Measurements from ENCODE around the gene BECN2.
"Not testable (repeated sequence)": the region's sequence is repeated elsewhere in the genome, so short reads cannot be mapped to it uniquely, and the experiment has no call there.

Gene BECN2

DNA sequence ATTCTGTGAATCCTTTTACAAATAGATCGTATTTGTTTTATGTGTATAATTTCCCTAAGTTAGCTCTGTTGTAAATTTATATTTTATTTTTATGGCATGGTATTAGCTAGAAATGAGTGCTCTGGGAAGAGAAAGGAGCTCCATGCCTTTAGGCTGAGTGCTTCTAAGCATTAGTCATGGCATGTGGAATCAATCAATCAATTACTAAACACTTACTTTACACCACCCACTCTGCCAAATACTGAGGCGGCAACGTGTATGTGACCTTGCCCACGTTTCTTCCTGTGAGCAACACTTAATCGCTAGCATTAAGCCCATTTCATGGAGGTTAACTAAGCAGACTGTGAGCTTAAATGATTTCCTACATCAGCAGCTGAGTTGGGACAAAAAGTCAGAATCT is 7.2 kb upstream of the BECN2 start:
- H3K4me1 Mint-ChIP-seq (ENCODE audit: low read depth), result no peaks in the 10 kb centered on the region
- H3K27ac Mint-ChIP-seq, result no peak overlapping the region
- H3K36me3 Mint-ChIP-seq (ENCODE audit: low read depth), result no peaks in the 10 kb centered on the region
- H3K27me3 Mint-ChIP-seq, result no peaks in the 10 kb centered on the region
- no peaks in the 10 kb centered on the region for H3K9me3 Mint-ChIP-seq
- no peak overlapping the region for H3K4me3 Mint-ChIP-seq

DNA sequence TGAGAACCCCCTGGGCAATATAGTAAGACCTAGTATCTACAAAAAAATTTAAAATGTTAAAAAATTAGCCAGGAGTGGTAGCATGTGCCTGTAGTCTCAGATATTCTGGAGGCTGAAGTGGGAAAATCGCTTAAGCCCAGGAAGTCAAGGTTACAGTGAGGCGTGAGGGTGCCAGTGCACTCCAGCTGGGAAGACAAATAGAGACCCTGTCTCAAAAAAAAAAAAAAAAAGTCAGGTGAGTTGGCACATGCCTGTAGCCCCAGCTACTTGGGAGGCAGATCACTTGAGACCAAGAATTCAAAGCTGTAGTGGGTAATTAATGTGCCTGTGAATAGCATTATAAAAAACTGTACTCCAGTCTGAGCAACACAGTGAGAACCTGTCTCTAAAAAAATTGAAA is 4.6 kb downstream of the BECN2 start:
- H3K27me3 Mint-ChIP-seq, result no peaks in the 10 kb centered on the region

DNA sequence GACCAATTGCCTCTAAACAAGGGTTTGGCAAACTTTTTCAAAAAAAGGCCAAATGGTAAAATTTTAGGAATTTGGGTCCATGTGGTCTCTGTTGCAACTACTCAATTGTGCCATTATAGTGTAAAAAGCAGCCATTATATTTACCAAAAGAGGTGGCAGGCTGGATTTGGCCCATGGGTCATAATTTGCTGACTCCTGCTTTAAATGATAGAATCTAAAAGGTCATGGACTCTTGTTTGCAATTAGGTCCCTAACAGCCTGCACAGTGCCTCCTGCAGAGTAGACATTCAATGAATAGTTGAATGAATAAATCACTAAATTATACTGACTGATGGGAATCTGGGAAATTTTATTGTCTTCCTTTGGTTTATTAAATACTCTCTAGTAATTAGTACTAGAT is 6.2 kb downstream of the BECN2 start:
- Mint-ChIP-seq H3K4me1 (ENCODE audit: low read depth) (no peaks in the 10 kb centered on the region), H3K9me3 (no peaks in the 10 kb centered on the region), H3K27me3 (no peaks in the 10 kb centered on the region), H3K27ac (no peak overlapping the region), H3K4me3 (no peak overlapping the region), H3K36me3 (ENCODE audit: low read depth) (no peaks in the 10 kb centered on the region)

More for the DNA sequence above, 4.6 kb downstream of the BECN2 start:
- H3K4me3 Mint-ChIP-seq, result no peak overlapping the region
- H3K4me1 Mint-ChIP-seq (ENCODE audit: low read depth), result no peaks in the 10 kb centered on the region
- H3K9me3 Mint-ChIP-seq, result no peaks in the 10 kb centered on the region
- no peak overlapping the region for H3K27ac Mint-ChIP-seq
- no peaks in the 10 kb centered on the region for H3K36me3 Mint-ChIP-seq (ENCODE audit: low read depth)

DNA sequence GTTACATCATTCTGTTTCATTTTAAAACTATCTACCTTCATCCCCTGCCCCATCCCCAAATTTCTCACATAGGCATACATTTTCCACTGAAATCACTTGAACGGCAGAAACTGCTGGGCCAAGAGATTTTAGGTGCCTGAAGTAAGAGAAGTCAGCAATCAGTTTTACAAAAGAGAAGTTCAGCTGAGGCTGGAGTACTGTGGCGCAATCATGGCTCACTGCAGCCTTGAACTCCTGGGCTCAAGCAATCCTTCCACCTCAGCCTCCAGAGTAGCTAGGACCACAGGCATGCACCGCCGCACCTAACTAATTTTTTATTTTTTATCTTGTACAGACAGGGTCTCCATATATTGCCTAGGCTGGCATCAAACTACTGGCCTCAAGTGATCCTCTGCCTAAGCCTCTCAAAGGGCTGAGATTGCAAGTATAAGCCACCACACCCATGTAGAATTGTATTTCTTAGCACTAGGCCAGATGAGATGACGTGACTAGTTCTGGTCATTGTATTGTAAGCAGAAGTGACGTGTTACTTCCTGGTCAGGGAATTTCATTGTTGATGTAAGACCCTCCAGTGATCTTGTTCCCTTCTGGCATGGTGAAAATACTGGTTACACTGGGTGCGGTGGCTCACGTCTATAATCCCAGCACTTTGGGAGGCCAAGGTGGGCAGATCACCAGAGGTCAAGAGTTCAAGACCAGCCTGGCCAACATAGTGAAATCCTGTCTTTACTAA is 7.1 kb downstream of the BECN2 start:
- Mint-ChIP-seq H3K36me3 (ENCODE audit: low read depth) (no peaks in the 10 kb centered on the region), H3K27ac (no peak overlapping the region), H3K4me3 (no peak overlapping the region), H3K9me3 (no peaks in the 10 kb centered on the region), H3K4me1 (ENCODE audit: low read depth) (no peaks in the 10 kb centered on the region), H3K27me3 (no peaks in the 10 kb centered on the region)

DNA sequence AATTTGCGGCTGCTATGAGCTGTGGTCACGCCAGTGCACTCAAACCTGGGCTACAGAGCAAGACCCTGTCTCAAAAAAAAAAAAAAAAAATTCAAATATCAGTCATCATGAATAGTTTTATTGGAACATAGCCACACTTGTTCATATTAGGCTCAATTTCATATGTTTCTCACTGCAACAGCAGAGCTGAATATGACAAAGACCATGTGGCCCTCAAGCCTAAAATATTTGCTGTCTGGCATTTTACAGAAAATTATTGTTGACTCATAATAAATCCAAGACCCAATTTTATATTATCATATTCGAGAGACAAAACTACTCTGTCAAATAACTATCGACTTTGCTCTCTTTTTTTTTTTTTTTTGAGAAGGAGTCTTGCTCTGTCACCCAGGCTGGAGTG is 11.0 kb downstream of the BECN2 start:
- H3K4me3 Mint-ChIP-seq, result no peak overlapping the region
- H3K27ac Mint-ChIP-seq, result no peak overlapping the region
- H3K9me3 Mint-ChIP-seq, result no peaks in the 10 kb centered on the region
- H3K36me3 Mint-ChIP-seq (ENCODE audit: low read depth), result no peaks in the 10 kb centered on the region
- no peaks in the 10 kb centered on the region for H3K4me1 Mint-ChIP-seq (ENCODE audit: low read depth)
- no peaks in the 10 kb centered on the region for H3K27me3 Mint-ChIP-seq

DNA sequence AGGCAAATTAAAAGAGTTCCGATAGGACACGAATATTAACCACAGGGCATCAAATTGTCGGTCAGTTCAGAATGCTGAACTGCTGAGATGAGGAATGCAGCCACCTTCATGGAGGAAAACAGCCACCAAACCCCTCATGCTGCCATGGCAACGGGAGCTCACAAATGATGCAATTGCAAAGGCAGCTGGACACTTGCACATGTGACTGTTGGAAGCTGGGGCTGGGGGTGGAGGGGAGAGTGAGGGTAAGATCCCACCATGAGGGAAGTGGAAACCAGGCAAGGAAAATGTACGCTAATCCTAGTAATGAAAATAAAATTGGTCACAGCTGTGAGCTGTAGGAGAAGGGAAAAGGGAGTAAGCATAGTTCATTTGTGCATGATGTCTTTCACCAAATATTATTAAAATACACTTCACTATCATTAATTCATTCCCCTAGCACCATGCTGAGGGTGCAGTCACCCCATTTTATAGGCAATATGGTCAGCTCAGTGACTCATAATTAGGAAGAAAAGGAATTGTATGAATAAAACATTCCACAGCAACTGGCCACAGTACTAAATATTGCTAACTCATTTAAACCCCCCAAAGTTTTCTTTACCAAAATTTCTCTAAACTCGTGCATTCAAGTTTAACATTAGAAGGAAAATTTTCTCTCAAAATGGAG is 15.3 kb downstream of the BECN2 start:
- Mint-ChIP-seq H3K27me3 (no peaks in the 10 kb centered on the region), H3K27ac (no peak overlapping the region)

DNA sequence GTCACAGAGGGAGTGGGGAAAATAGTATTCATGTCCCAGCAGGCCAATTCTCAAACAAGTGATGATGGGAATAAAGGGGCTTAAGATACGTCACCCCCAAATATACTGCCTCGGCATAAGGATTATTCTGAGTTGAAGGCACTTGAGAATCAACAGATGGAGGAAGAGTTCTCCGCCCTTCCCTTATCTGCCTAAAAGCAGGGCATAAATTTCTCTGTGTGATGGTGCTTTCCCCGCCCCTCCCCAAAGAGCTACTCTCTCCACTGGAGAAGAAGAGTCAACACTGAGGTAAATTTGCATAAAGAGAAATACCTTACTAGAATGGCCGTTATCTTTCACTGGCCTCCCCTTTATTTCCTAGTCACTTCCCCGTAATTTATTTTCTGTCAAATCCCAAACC is 18.7 kb downstream of the BECN2 start:
- H3K4me1 Mint-ChIP-seq (ENCODE audit: low read depth), result no peaks in the 10 kb centered on the region
- no peaks in the 10 kb centered on the region for H3K36me3 Mint-ChIP-seq (ENCODE audit: low read depth)
- no peak overlapping the region for H3K27ac Mint-ChIP-seq
- H3K27me3 Mint-ChIP-seq, result no peaks in the 10 kb centered on the region
- H3K4me3 Mint-ChIP-seq, result no peak overlapping the region
- no peaks in the 10 kb centered on the region for H3K9me3 Mint-ChIP-seq

More for the DNA sequence above, 15.3 kb downstream of the BECN2 start:
- H3K4me1 Mint-ChIP-seq (ENCODE audit: low read depth), result no peaks in the 10 kb centered on the region
- H3K36me3 Mint-ChIP-seq (ENCODE audit: low read depth), result no peaks in the 10 kb centered on the region
- H3K9me3 Mint-ChIP-seq, result no peaks in the 10 kb centered on the region
- H3K4me3 Mint-ChIP-seq, result no peak overlapping the region

DNA sequence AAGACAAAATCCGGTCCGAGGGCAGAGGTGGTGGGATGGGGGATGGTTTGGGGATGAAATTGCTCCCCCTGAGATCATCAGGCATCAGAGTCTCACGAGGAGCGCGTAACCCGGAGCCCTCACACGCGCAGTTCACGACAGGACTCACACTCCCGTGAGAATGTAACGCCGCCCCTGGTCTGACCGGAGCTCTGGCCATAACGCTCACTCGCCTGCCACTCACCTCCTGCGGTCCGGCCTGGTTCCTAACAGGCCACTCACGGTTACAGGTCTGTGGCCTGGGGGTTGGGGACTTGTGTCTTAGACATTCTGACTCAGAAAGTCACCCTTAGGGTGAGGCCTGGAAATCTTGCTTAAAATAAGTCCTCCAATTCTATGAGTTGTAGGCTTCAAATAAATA is 21.5 kb downstream of the BECN2 start:
- no peaks in the 10 kb centered on the region for H3K9me3 Mint-ChIP-seq
- H3K27me3 Mint-ChIP-seq, result no peaks in the 10 kb centered on the region
- H3K4me3 Mint-ChIP-seq, result no peak overlapping the region
- H3K27ac Mint-ChIP-seq, result no peak overlapping the region
- no peaks in the 10 kb centered on the region for H3K4me1 Mint-ChIP-seq (ENCODE audit: low read depth)
- H3K36me3 Mint-ChIP-seq (ENCODE audit: low read depth), result no peaks in the 10 kb centered on the region

DNA sequence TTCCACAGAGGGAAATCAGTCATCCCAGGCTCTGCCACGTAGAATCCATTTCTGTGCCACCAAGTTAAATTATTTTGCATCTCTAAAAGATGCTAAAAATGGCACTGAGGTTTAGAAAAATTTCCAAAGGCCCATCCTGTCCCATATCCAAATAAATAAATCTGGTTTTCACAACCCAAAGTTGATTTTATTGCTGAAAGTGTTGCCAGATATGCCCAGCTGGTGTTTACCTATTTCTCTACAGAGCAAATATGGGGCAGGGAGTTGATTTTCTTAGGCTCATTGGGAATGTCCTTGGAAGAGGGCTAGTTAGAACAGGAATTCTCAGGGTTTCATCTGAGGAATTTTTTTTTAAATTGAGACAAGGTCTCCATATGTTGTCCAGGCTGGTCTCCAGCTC is 22.4 kb downstream of the BECN2 start:
- no peak overlapping the region for H3K4me3 Mint-ChIP-seq
- no peaks in the 10 kb centered on the region for H3K36me3 Mint-ChIP-seq (ENCODE audit: low read depth)

DNA sequence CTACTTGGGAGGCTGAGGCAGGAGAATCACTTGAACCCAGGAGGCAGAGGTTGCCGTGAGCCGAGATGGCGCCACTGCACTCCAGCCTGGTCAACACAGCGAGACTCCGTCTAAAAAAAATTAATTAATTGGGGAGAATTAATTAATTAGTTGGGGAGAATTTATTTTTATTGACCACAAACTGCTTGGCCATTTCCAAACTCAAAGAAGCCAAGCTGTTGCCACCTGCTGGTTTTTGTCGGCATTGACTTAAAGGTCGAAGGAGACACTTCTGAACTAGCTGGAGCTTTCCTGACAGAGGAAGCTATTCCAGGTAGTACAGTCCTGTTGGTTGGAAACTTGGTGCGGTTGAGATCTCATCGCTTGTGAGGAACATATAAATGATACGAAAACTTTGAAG is 28.2 kb downstream of the BECN2 start:
- no peak overlapping the region for H3K27ac Mint-ChIP-seq
- H3K9me3 Mint-ChIP-seq, result no peaks in the 10 kb centered on the region
- H3K36me3 Mint-ChIP-seq (ENCODE audit: low read depth), result no peaks in the 10 kb centered on the region
- peaks cover 2% of the 10 kb centered on the region for H3K27me3 Mint-ChIP-seq
- H3K4me1 Mint-ChIP-seq (ENCODE audit: low read depth), result no peaks in the 10 kb centered on the region
- no peak overlapping the region for H3K4me3 Mint-ChIP-seq

More for the DNA sequence above, 22.4 kb downstream of the BECN2 start:
- no peaks in the 10 kb centered on the region for H3K27me3 Mint-ChIP-seq
- H3K9me3 Mint-ChIP-seq, result no peaks in the 10 kb centered on the region
- no peak overlapping the region for H3K27ac Mint-ChIP-seq
- H3K4me1 Mint-ChIP-seq (ENCODE audit: low read depth), result no peaks in the 10 kb centered on the region

DNA sequence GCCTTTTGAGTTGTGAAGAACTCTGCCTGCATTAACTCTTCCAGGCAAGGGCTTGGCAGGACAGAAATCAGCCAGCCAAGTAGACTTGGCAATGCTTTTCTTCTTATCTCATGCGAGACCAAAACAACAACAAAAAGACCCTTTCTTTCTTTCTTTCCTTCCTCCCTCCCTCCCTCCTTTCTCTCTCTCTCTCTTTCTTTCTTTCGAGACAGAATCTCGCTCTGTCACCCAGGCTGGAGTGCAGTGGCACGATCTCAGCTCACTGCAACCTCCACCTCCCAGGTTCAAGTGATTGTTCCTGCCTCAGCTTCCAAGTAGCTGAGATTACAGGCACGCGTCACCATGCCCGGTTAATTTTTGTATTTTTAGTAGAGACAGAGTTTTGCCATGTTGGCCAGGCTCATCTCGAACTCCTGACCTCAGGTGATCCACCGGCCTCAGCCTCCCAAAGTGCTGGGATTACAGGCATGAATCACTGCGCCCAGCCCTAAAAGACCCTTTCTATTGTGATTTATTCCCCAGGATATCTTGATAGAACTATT is 30.9 kb downstream of the BECN2 start:
- H3K4me3 Mint-ChIP-seq; H3K27me3 Mint-ChIP-seq; H3K4me1 Mint-ChIP-seq (ENCODE audit: low read depth); H3K27ac Mint-ChIP-seq; H3K9me3 Mint-ChIP-seq; H3K36me3 Mint-ChIP-seq (ENCODE audit: low read depth): not testable (repeated sequence)

DNA sequence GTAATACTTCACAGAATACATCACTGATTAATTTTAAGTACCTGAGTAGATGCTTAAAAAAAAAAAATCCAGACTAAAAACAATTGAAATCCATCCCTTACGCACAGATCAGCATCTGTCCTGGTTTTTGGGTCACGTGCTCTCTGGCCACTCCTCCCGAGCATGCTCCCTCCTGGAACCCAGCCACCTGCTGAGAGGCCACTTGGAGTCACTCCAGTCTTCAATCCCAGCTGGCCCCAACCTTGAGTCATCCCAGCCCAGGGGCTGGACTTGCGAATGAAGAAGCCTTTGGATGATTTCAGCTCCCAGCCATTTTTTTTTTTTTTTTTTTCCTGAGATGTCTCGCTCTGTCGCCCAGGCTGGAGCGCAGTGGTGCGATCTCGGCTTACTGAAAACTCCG is 32.5 kb downstream of the BECN2 start:
- no peak overlapping the region for H3K27ac Mint-ChIP-seq
- H3K4me1 Mint-ChIP-seq (ENCODE audit: low read depth), result no peaks in the 10 kb centered on the region
- H3K9me3 Mint-ChIP-seq, result no peaks in the 10 kb centered on the region

DNA sequence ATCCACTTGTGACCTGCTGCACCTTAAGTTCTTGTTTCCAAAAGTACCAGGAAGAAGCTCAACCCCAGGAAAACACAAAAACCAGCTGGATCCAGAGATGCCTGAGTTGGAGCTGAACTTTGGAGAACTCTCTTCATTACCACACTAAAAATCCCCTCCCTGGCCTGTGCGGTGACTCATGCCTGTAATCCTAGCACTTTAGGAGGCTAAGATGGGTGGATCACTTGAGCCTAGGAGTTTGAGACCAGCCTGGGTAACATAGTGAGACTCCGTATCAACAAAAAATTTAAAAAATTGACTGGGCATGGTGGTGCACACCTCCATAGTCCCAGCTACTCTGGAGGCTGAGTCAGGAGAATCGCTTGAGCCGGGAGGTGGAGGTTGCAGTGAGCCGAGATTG is 35.2 kb downstream of the BECN2 start:
- H3K27me3 Mint-ChIP-seq, result peaks cover 3% of the 10 kb centered on the region
- no peaks in the 10 kb centered on the region for H3K4me1 Mint-ChIP-seq (ENCODE audit: low read depth)

More for the DNA sequence above, 32.5 kb downstream of the BECN2 start:
- no peak overlapping the region for H3K4me3 Mint-ChIP-seq
- H3K27me3 Mint-ChIP-seq, result peaks cover 3% of the 10 kb centered on the region
- H3K36me3 Mint-ChIP-seq (ENCODE audit: low read depth), result no peaks in the 10 kb centered on the region

DNA sequence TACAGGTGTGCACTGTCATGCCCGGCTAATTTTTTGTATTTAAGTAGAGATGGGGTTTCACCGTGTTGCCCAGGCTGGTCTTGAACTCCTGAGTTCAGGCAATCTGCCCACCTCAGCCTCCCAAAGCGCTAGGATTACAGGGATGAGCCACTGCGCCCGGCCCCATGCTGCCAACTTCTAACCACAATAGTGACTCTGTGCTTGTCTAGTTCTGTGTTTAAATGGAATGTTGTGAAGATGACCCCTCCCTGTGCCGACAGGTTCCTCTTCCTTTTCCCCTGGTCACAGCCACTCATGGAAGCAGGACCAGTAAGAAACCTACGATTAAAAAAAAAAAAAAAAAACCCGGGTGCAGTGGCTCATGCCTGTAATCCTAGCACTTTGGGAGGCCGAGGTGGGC is 36.6 kb downstream of the BECN2 start:
- Mint-ChIP-seq H3K36me3 (ENCODE audit: low read depth) (no peaks in the 10 kb centered on the region), H3K9me3 (no peaks in the 10 kb centered on the region), H3K27me3 (peaks cover 3% of the 10 kb centered on the region), H3K27ac (no peak overlapping the region), H3K4me1 (ENCODE audit: low read depth) (no peaks in the 10 kb centered on the region), H3K4me3 (no peak overlapping the region)

More for the DNA sequence above, 35.2 kb downstream of the BECN2 start:
- Mint-ChIP-seq H3K4me3 (no peak overlapping the region), H3K36me3 (ENCODE audit: low read depth) (no peaks in the 10 kb centered on the region), H3K9me3 (no peaks in the 10 kb centered on the region), H3K27ac (no peak overlapping the region)

DNA sequence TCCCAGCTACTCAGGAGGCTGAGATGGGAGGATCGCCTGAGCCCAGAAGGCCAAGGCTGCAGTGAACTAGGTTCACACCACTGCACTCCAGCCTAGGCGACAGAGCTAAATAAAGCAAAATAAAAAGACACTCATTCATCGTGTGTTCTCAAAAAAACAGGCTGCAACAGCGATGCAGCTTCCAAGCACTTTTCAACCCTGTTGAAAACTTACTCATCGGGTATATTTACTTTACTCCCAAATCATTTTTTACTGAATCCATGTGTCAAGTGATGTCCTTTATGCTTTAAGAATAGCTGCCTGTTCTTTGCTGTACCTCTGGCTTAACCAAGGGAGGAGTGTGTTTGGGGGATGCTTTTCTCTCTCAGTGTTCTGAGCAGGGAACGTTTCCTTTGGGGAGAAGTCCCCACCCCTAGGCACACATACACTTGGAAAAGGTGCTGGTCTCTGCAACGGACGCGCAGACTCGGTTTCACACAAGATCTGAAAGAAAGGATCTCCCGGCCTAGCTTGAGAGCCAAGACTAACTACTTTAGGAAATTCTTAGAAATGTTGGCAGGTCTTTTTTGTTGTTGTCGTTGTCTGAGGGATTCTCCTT is 39.9 kb downstream of the BECN2 start:
- Mint-ChIP-seq H3K27me3 (peaks cover 7% of the 10 kb centered on the region), H3K9me3 (no peaks in the 10 kb centered on the region), H3K27ac (no peak overlapping the region), H3K4me1 (ENCODE audit: low read depth) (no peaks in the 10 kb centered on the region), H3K4me3 (no peak overlapping the region), H3K36me3 (ENCODE audit: low read depth) (no peaks in the 10 kb centered on the region)

All from stimulated activated naive CD8-positive, alpha-beta T cell treated with anti-CD3 and anti-CD28 coated beads, Interleukin-15, Interleukin-2, amounts not matched to agents 100 ng/mL and 50 ng/mL, for 24 hours (primary cell).